GM18861 (cell line): Measurements from ENCODE around the gene DNMT3L.
A peak's percentile ranks its signal among the peaks of the same experiment; 100 is the strongest.
"Not testable (repeated sequence)": the region's sequence is repeated elsewhere in the genome, so short reads cannot be mapped to it uniquely, and the experiment has no call there.

ENCODE experiments used
- ATAC-seq: cut with Tn5 transposase; IDR thresholded peaks from one replicate; pipeline ENCODE4 v1.9.1; 2021; ENCODE audit not compliant: unreplicated experiment

The DNMT3L gene

GRCh38 chr21:44261675-44262295, at the start of gene DNMT3L:
Gene DNMT3L (minus strand): TSS chr21:44261897. CDS start chr21:44261259, 638 bp downstream.
- no peak for ATAC-seq

GRCh38 chr21:44310628-44311507, 49.2 kb upstream of the DNMT3L start:
- no peak for ATAC-seq

GRCh38 chr21:44306936-44307704, 45.4 kb upstream of the DNMT3L start:
- no peak for ATAC-seq

GRCh38 chr21:44305691-44306090, 44.0 kb upstream of the DNMT3L start:
- ATAC-seq = no peak

- no peak for ATAC-seq
Observed at GRCh38 chr21:44304877-44305293, 43.2 kb upstream of the DNMT3L start.

- ATAC-seq = no peak
Observed at GRCh38 chr21:44304011-44304616, 42.4 kb upstream of the DNMT3L start.

GRCh38 chr21:44303490-44303981, 41.8 kb upstream of the DNMT3L start:
- ATAC-seq = no peak

GRCh38 chr21:44302573-44303401, 41.1 kb upstream of the DNMT3L start:
- not testable (repeated sequence) for ATAC-seq

GRCh38 chr21:44301961-44302406, 40.3 kb upstream of the DNMT3L start:
- ATAC-seq = no peak

- no peak for ATAC-seq
Observed at GRCh38 chr21:44301141-44301540, 39.4 kb upstream of the DNMT3L start.

GRCh38 chr21:44300262-44300959, 38.7 kb upstream of the DNMT3L start:
- ATAC-seq = peak; percentile 14

- ATAC-seq = peak; percentile 39
Observed at GRCh38 chr21:44299458-44300261, 38.0 kb upstream of the DNMT3L start, which contains the start of gene PFKL. Gene PFKL (plus strand): TSS chr21:44300053. CDS start chr21:44300106, 53 bp downstream.

GRCh38 chr21:44299085-44299457, 37.4 kb upstream of the DNMT3L start:
- ATAC-seq = no peak

- ATAC-seq = no peak
Observed at GRCh38 chr21:44298301-44298700, 36.6 kb upstream of the DNMT3L start.

- no peak for ATAC-seq
Observed at GRCh38 chr21:44297525-44298290, 36.0 kb upstream of the DNMT3L start.

GRCh38 chr21:44296916-44297315, 35.2 kb upstream of the DNMT3L start:
- no peak for ATAC-seq

- no peak for ATAC-seq
Observed at GRCh38 chr21:44296103-44296519, 34.4 kb upstream of the DNMT3L start.

- ATAC-seq = no peak
Observed at GRCh38 chr21:44295646-44296045, 33.9 kb upstream of the DNMT3L start.
